ENCODE results near the gene PPARG. TPM values are rescaled to one million over a fixed set of nuclear protein-coding genes. Genes with fewer than 3 reads are reported as not detected.
A peak's percentile ranks its signal among the peaks of the same experiment; 100 is the strongest.
"Not testable (repeated sequence)": the region's sequence is repeated elsewhere in the genome, so short reads cannot be mapped to it uniquely, and the experiment has no call there.

Gene PPARG
- total RNA-seq, 1 experiment from 2014 or later, result 0.79 TPM

GRCh38 chr3:12455740-12456139, 166.9 kb downstream of the PPARG start:
- Mint-ChIP-seq H3K27me3 (ENCODE audit: low read depth) (no peaks in the 10 kb centered on the region), H3K4me3 (no peak overlapping the region), H3K4me1 (no peaks in the 10 kb centered on the region), H3K27ac (no peak overlapping the region), H3K9me3 (peaks cover 6% of the 10 kb centered on the region), H3K36me3 (no peaks in the 10 kb centered on the region)
- TF ChIP-seq GRHL2 (CRISPR knock-in tag; IDR thresholded peaks at IDR 0.05; ENCODE audit: insufficient replicate concordance, severe bottlenecking) (no peak), FOXP4 (CRISPR knock-in tag; IDR thresholded peaks at IDR 0.05) (no peak), KAT7 (CRISPR knock-in tag; IDR thresholded peaks at IDR 0.05; ENCODE audit: borderline replicate concordance) (no peak), IRF2 (CRISPR knock-in tag; IDR thresholded peaks at IDR 0.05; ENCODE audit: borderline replicate concordance, low read depth) (no peak), ZNF671 (CRISPR knock-in tag; IDR thresholded peaks at IDR 0.05) (no peak), PRDM15 (CRISPR knock-in tag; IDR thresholded peaks at IDR 0.05) (no peak), ZNF121 (CRISPR knock-in tag; IDR thresholded peaks at IDR 0.05) (no peak)
- CTCF ChIA-PET, result no interaction called here
- POLR2A ChIA-PET, result no interaction called here
- ATAC-seq (no peak), DNase-seq (ENCODE audit: low spot score) (no peak)

GRCh38 chr3:12456441-12456840, 167.6 kb downstream of the PPARG start:
- ChIA-PET CTCF (no interaction called here), POLR2A (no interaction called here)
- TF ChIP-seq SOX15 (CRISPR knock-in tag; IDR thresholded peaks at IDR 0.05), result no peak
- no peak for TF ChIP-seq CDX4 (CRISPR knock-in tag; IDR thresholded peaks at IDR 0.05; ENCODE audit: borderline replicate concordance)
- TF ChIP-seq ATF3 (CRISPR knock-in tag; conservative IDR thresholded peaks at IDR 0.05), result no peak
- TF ChIP-seq IRF1 (CRISPR knock-in tag; IDR thresholded peaks at IDR 0.05), result no peak
- no peak for TF ChIP-seq IRF2 (CRISPR knock-in tag; IDR thresholded peaks at IDR 0.05; ENCODE audit: borderline replicate concordance, low read depth)
- no peak for TF ChIP-seq TEAD1 (CRISPR knock-in tag; IDR thresholded peaks at IDR 0.05)
- no peak for TF ChIP-seq CREM (CRISPR knock-in tag; IDR thresholded peaks at IDR 0.05)
- no peak for TF ChIP-seq E2F4 (CRISPR knock-in tag; IDR thresholded peaks at IDR 0.05; ENCODE audit: borderline replicate concordance, low read depth)
- no peaks in the 10 kb centered on the region for H3K4me1 Mint-ChIP-seq
- peaks cover 4% of the 10 kb centered on the region for H3K9me3 Mint-ChIP-seq
- DNase-seq (ENCODE audit: low spot score) (peak; percentile 5), ATAC-seq (no peak)
- no peak overlapping the region for H3K4me3 Mint-ChIP-seq
- H3K36me3 Mint-ChIP-seq, result no peaks in the 10 kb centered on the region
- H3K27me3 Mint-ChIP-seq (ENCODE audit: low read depth), result no peaks in the 10 kb centered on the region
- no peak overlapping the region for H3K27ac Mint-ChIP-seq

- DNase-seq (ENCODE audit: low spot score); POLR2A ChIA-PET; H3K9me3 Mint-ChIP-seq; H3K36me3 Mint-ChIP-seq; ATAC-seq; H3K27ac Mint-ChIP-seq; H3K4me3 Mint-ChIP-seq; H3K4me1 Mint-ChIP-seq; H3K27me3 Mint-ChIP-seq (ENCODE audit: low read depth); CTCF ChIA-PET: not testable (repeated sequence)
Observed at GRCh38 chr3:12457380-12457779, 168.5 kb downstream of the PPARG start.
